Activated CD4-positive, alpha-beta memory T cell treated with anti-CD3 and anti-CD28 coated beads, Interleukin-2, amount 10 ng/mL, durations not matched to agents 7 days and 5 days (primary cell): ENCODE data around the gene ZNF566. TPM values are rescaled to one million over a fixed set of nuclear protein-coding genes. Genes with fewer than 3 reads are reported as not detected.

Experiments used
- CTCF ChIA-PET: fragments of 350-600 bp; sonication (Branson Sonifier 250); formaldehyde crosslinking; loops from one replicate; lab custom pipeline; 2021; ENCODE audit warnings: antibody characterized with exemption, inconsistent platforms; lab: Charles Lee
- POLR2A ChIA-PET: fragments of 350-600 bp; sonication (Branson Sonifier 250); formaldehyde crosslinking; loops from one replicate; lab custom pipeline; 2021; ENCODE audit warnings: antibody characterized with exemption; lab: Charles Lee
- DNase-seq: peaks from one replicate; pipeline ENCODE4 v3.0.0-alpha.2; 2020
- H3K27ac Mint-ChIP-seq: one replicate; pipeline ENCODE4 v1.8.0; 2021; ENCODE audit warnings: mild to moderate bottlenecking, mixed read lengths
- H3K27me3 Mint-ChIP-seq: one replicate; pipeline ENCODE4 v1.8.0; 2021; ENCODE audit warnings: mixed read lengths
- H3K36me3 Mint-ChIP-seq: one replicate; pipeline ENCODE4 v1.8.0; 2021; ENCODE audit warnings: low read depth, mixed read lengths
- H3K4me1 Mint-ChIP-seq: one replicate; pipeline ENCODE4 v1.8.0; 2021; ENCODE audit warnings: mixed read lengths
- H3K4me3 Mint-ChIP-seq: one replicate; pipeline ENCODE4 v1.8.0; 2021; ENCODE audit warnings: mild to moderate bottlenecking, mixed read lengths
- H3K9me3 Mint-ChIP-seq: one replicate; pipeline ENCODE4 v1.8.0; 2021; ENCODE audit warnings: mixed read lengths
- total RNA-seq, 2 experiments: library from RNA; stranded (reverse); gene quantifications; one replicate each; pipeline ENCODE4 v1.2.3, GENCODE V29; 2021

The ZNF566 gene
- total RNA-seq, 2 experiments from 2014 or later: 8.5 to 8.7 TPM

GRCh38 chr19:36423925-36424324 lies 65.4 kb downstream of the ZNF566 start:
- peaks cover 7% of the 10 kb centered on the region for H3K27me3 Mint-ChIP-seq
- H3K36me3 Mint-ChIP-seq: peaks cover 3% of the 10 kb centered on the region
- POLR2A ChIA-PET: no interaction called here
- H3K27ac Mint-ChIP-seq: no peak overlapping the region
- H3K4me1 Mint-ChIP-seq: peaks cover 1% of the 10 kb centered on the region
- DNase-seq: no peak
- H3K4me3 Mint-ChIP-seq: no peak overlapping the region
- peaks cover 38% of the 10 kb centered on the region for H3K9me3 Mint-ChIP-seq
- CTCF ChIA-PET: no interaction called here

- Mint-ChIP-seq H3K27ac (no peak overlapping the region), H3K4me1 (peaks cover 19% of the 10 kb centered on the region), H3K36me3 (peaks cover 19% of the 10 kb centered on the region), H3K9me3 (peaks cover 41% of the 10 kb centered on the region), H3K4me3 (no peak overlapping the region), H3K27me3 (peaks cover 7% of the 10 kb centered on the region)
- POLR2A ChIA-PET: no interaction called here
- no peak for DNase-seq
- CTCF ChIA-PET: no interaction called here
These were observed 67.4 kb downstream of the ZNF566 start for GRCh38 chr19:36421749-36422481.

GRCh38 chr19:36420961-36421748 lies 68.2 kb downstream of the ZNF566 start:
- peaks cover 7% of the 10 kb centered on the region for H3K27me3 Mint-ChIP-seq
- POLR2A ChIA-PET: no interaction called here
- DNase-seq: no peak
- H3K36me3 Mint-ChIP-seq: peaks cover 21% of the 10 kb centered on the region
- peaks cover 19% of the 10 kb centered on the region for H3K4me1 Mint-ChIP-seq
- no peak overlapping the region for H3K27ac Mint-ChIP-seq
- no peak overlapping the region for H3K4me3 Mint-ChIP-seq
- CTCF ChIA-PET: no interaction called here
- peaks cover 39% of the 10 kb centered on the region for H3K9me3 Mint-ChIP-seq

GRCh38 chr19:36418287-36419001 lies 70.9 kb downstream of the ZNF566 start, which contains the start of gene ZFP82:
Gene ZFP82 (minus strand): TSS chr19:36418644. CDS start chr19:36409789, 8,855 bp downstream.
- Mint-ChIP-seq H3K9me3 (peaks cover 34% of the 10 kb centered on the region), H3K27me3 (peaks cover 7% of the 10 kb centered on the region), H3K4me1 (peaks cover 19% of the 10 kb centered on the region), H3K4me3 (peak within 1 kb of the TSS; percentile 86), H3K27ac (peak within 1 kb of the TSS; percentile 85), H3K36me3 (peaks cover 33% of the 10 kb centered on the region)
- DNase-seq: peak; percentile 76
- POLR2A ChIA-PET: no interaction called here
- CTCF ChIA-PET: interaction anchor here (0.6 to 0.7 kb wide), 2 partner anchors 29 to 203 kb away, joined by 3 read pairs; no protein-coding TSS in a partner anchor

GRCh38 chr19:36417752-36418286 lies 71.5 kb downstream of the ZNF566 start:
- POLR2A ChIA-PET: no interaction called here
- CTCF ChIA-PET: no interaction called here
- Mint-ChIP-seq H3K27ac (peak overlapping the region; percentile 85), H3K9me3 (peaks cover 36% of the 10 kb centered on the region), H3K4me3 (peak overlapping the region; percentile 86), H3K4me1 (peaks cover 19% of the 10 kb centered on the region), H3K27me3 (peaks cover 7% of the 10 kb centered on the region), H3K36me3 (peaks cover 38% of the 10 kb centered on the region)
- DNase-seq: peak; percentile 16

GRCh38 chr19:36409841-36410240 lies 79.5 kb downstream of the ZNF566 start:
- Mint-ChIP-seq H3K4me1 (no peaks in the 10 kb centered on the region), H3K36me3 (peaks cover 54% of the 10 kb centered on the region)
- CTCF ChIA-PET: no interaction called here

GRCh38 chr19:36408101-36408500 lies 81.3 kb downstream of the ZNF566 start:
- no peaks in the 10 kb centered on the region for H3K27me3 Mint-ChIP-seq
- POLR2A ChIA-PET: no interaction called here
- no peak overlapping the region for H3K27ac Mint-ChIP-seq
- peaks cover 61% of the 10 kb centered on the region for H3K36me3 Mint-ChIP-seq
- CTCF ChIA-PET: no interaction called here
- H3K4me3 Mint-ChIP-seq: no peak overlapping the region
- no peaks in the 10 kb centered on the region for H3K4me1 Mint-ChIP-seq
- no peak for DNase-seq
- peaks cover 44% of the 10 kb centered on the region for H3K9me3 Mint-ChIP-seq

More at GRCh38 chr19:36409841-36410240, 79.5 kb downstream of the ZNF566 start:
- Mint-ChIP-seq H3K27ac (no peak overlapping the region), H3K4me3 (no peak overlapping the region), H3K27me3 (no peaks in the 10 kb centered on the region), H3K9me3 (peaks cover 42% of the 10 kb centered on the region)
- POLR2A ChIA-PET: no interaction called here
- DNase-seq: no peak

- no peaks in the 10 kb centered on the region for H3K4me1 Mint-ChIP-seq
- peaks cover 73% of the 10 kb centered on the region for H3K36me3 Mint-ChIP-seq
- POLR2A ChIA-PET: no interaction called here
These were observed 84.9 kb downstream of the ZNF566 start for GRCh38 chr19:36404498-36404897.

GRCh38 chr19:36401475-36401874 lies 87.9 kb downstream of the ZNF566 start:
- ChIA-PET CTCF (no interaction called here), POLR2A (no interaction called here)
- no peaks in the 10 kb centered on the region for H3K27me3 Mint-ChIP-seq
- no peak for DNase-seq
- no peak overlapping the region for H3K27ac Mint-ChIP-seq
- H3K4me1 Mint-ChIP-seq: no peaks in the 10 kb centered on the region
- no peak overlapping the region for H3K4me3 Mint-ChIP-seq
- peaks cover 71% of the 10 kb centered on the region for H3K36me3 Mint-ChIP-seq
- H3K9me3 Mint-ChIP-seq: peaks cover 34% of the 10 kb centered on the region

More at GRCh38 chr19:36404498-36404897, 84.9 kb downstream of the ZNF566 start:
- CTCF ChIA-PET: no interaction called here
- no peaks in the 10 kb centered on the region for H3K27me3 Mint-ChIP-seq
- no peak overlapping the region for H3K4me3 Mint-ChIP-seq
- peaks cover 41% of the 10 kb centered on the region for H3K9me3 Mint-ChIP-seq
- no peak overlapping the region for H3K27ac Mint-ChIP-seq
- DNase-seq: no peak

GRCh38 chr19:36398571-36398970 lies 90.8 kb downstream of the ZNF566 start:
- H3K4me1 Mint-ChIP-seq: no peaks in the 10 kb centered on the region
- POLR2A ChIA-PET: no interaction called here
- H3K9me3 Mint-ChIP-seq: peaks cover 40% of the 10 kb centered on the region
- no peak overlapping the region for H3K27ac Mint-ChIP-seq
- CTCF ChIA-PET: interaction anchor here (0.7 kb wide), 1 partner anchor 841 kb away, joined by 3 read pairs; no protein-coding TSS in a partner anchor
- H3K4me3 Mint-ChIP-seq: no peak overlapping the region
- peaks cover 65% of the 10 kb centered on the region for H3K36me3 Mint-ChIP-seq
- no peak for DNase-seq
- no peaks in the 10 kb centered on the region for H3K27me3 Mint-ChIP-seq
